Choroid plexus epithelial cell (primary cell): ENCODE results near the gene BAD.

Experiments
- DNase-seq: peaks from one replicate; pipeline ENCODE4 v3.0.0-alpha.2; 2010; ENCODE audit warnings: low read depth
- H3K4me3 ChIP-seq: 2 replicates; pipeline ENCODE4 v1.5.1; 2011; ENCODE audit warnings: low read depth, mild to moderate bottlenecking, control low read depth, low read length, moderate library complexity
- CTCF ChIP-seq: conservative IDR thresholded peaks from 2 replicates; pipeline ENCODE4 v1.5.1; 2011; ENCODE audit warnings: low read depth, mild to moderate bottlenecking, control low read depth, inconsistent platforms, low read length, moderate library complexity

BAD gene

GRCh38 chr11:64278576-64279190, 5.8 kb downstream of the BAD start:
- TF ChIP-seq CTCF: no peak
- no peak for DNase-seq
- H3K4me3 ChIP-seq: no peak overlapping the region

- TF ChIP-seq CTCF: no peak
- peak; percentile 20 for DNase-seq
- no peak overlapping the region for H3K4me3 ChIP-seq
Measured at GRCh38 chr11:64276653-64277431, 7.6 kb downstream of the BAD start.

DNA sequence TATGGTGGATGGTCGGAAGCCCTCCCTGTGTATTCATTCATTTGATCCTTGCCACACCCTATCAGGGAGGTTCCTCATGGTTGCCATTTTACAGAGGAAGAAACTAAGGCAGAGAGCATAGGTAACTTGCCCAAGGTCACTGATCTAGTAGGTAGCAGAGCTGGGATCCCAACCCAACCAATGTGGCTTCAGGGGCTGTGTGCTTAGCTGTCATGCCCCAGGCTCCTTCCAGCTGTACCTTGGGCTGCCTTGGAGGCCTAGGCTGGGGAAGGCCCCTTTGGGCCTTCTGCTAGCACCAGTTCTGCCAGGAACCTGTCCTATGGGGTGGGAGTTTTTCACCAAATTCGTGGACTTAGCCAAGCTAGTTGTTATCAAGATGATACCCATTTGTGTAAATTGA, 8.6 kb downstream of the BAD start:
- no peak overlapping the region for H3K4me3 ChIP-seq
- DNase-seq: no peak
- TF ChIP-seq CTCF: no peak

- no peak overlapping the region for H3K4me3 ChIP-seq
- no peak for TF ChIP-seq CTCF
- DNase-seq: no peak
Measured at GRCh38 chr11:64275031-64275800, 9.2 kb downstream of the BAD start.

DNA sequence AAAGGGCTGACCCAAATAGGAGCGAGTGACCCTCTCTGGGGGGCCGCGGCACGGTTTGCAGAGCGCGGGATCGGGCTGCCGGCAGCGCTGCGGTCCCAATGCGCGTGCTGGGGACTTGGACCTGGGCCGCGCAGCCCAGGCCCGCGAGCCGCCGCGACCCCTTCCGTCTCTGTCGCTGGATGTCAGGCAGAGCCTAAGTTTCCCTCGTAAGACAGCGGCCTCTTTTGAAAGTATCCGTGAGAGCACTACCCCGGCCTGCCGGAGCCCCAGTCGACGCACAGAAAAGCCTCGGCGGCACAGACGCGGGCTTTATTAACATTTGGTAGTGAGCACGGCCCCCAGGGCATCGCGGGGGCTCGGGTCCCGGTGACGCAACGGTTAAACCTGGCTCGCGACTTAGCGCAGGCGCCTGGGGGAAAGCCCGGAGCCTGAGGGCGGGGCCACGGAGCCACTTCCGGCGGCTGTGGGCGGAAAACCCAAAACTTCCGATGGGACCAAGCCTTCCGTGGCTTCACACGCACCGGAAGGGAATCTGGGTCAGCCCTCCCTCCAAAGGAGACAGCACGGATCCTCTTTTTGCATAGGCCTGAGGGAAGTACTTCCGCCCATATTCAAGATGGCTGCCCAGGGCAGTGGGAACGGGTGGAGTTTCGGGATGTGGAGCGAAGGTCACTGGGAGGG, 14.8 kb downstream of the BAD start:
- no peak for TF ChIP-seq CTCF
- H3K4me3 ChIP-seq: peak overlapping the region; percentile 70
- DNase-seq: peak; percentile 100

- peak overlapping the region; percentile 70 for H3K4me3 ChIP-seq
- DNase-seq: peak; percentile 60
- no peak for TF ChIP-seq CTCF
Measured at GRCh38 chr11:64268893-64269539, 15.4 kb downstream of the BAD start.
